Endothelial cell of umbilical vein (primary cell): ENCODE measurements around the gene TMEM269. TPM values are rescaled to one million over a fixed set of nuclear protein-coding genes. Genes with fewer than 3 reads are reported as not detected.

ENCODE experiments used
- BruUV-seq: library from RNA; stranded (reverse); fragments of 400-500 nt; replicated peaks from 2 replicates; lab custom pipeline; 2021; lab: Mats Ljungman, UMichigan
- CTCF ChIA-PET: fragments of 300-600, 350-600 bp; sonication (Branson Sonifier 250); formaldehyde crosslinking; loops from one replicate; lab custom pipeline; 2021; ENCODE audit warnings: antibody characterized with exemption, inconsistent platforms; lab: Charles Lee
- POLR2A ChIA-PET: fragments of 300-600, 350-600 bp; sonication (Branson Sonifier 250); formaldehyde crosslinking; loops from one replicate; lab custom pipeline; 2021; ENCODE audit warnings: antibody characterized with exemption, inconsistent platforms; lab: Charles Lee
- DNase-seq: peaks from one replicate; pipeline ENCODE4 v3.0.0-alpha.2; 2011; ENCODE audit warnings: low read depth, low spot score
- FAIRE-seq: peaks from 2 replicates; lab custom pipeline; 2011; peaks lifted over from hg19 to GRCh38; lab: Jason Lieb, UNC
- H2AFZ ChIP-seq: 2 replicates; pipeline ENCODE4 v1.6.0; 2012; ENCODE audit warnings: low read depth, low read length, control low read depth, inconsistent platforms
- H3K27ac ChIP-seq: 2 replicates; pipeline ENCODE4 v1.5.1; 2011; ENCODE audit warnings: low read depth, mild to moderate bottlenecking, control low read depth, low read length, moderate library complexity; ENCODE audit not compliant: insufficient read depth
- H3K27me3 ChIP-seq, 2 experiments: 2 replicates each; pipeline versions ENCODE4 v1.6.0 to v1.6.1; 2011; ENCODE audit warnings: low read length in 2 of 2, mixed read lengths in 1 of 2; ENCODE audit not compliant: control insufficient read depth in 2 of 2, insufficient read depth in 2 of 2
- H3K36me3 ChIP-seq, 2 experiments: 2 replicates in 1 of 2; 3 replicates in 1 of 2; pipeline ENCODE4 v1.5.1; 2011; ENCODE audit warnings: low read length in 2 of 2, mild to moderate bottlenecking in 1 of 2, moderate library complexity in 1 of 2; ENCODE audit not compliant: control insufficient read depth in 2 of 2, insufficient read depth in 2 of 2; ENCODE audit errors: extremely low read depth in 1 of 2
- H3K4me1 ChIP-seq: 3 replicates; pipeline ENCODE4 v1.5.1; 2011; ENCODE audit warnings: mild to moderate bottlenecking, low read length; ENCODE audit not compliant: control insufficient read depth, insufficient read depth; ENCODE audit errors: extremely low read depth
- H3K4me2 ChIP-seq: 2 replicates; pipeline ENCODE4 v1.6.1; 2011; ENCODE audit warnings: low read length, control low read depth, mixed read lengths; ENCODE audit not compliant: insufficient read depth
- H3K4me3 ChIP-seq, 3 experiments: fragments of 200-600 bp in 1 of 3; sonication (generic), shearing (Covaris generic) in 1 of 3; replicated peaks in 1 of 3; 2 replicates each; pipeline ENCODE4 v1.5.1; 2011 to 2016; ENCODE audit warnings: control low read depth in 3 of 3, low read length in 3 of 3, mild to moderate bottlenecking in 2 of 3, inconsistent platforms in 1 of 3, low read depth in 1 of 3, moderate library complexity in 1 of 3; ENCODE audit not compliant: insufficient read depth in 1 of 3
- H3K79me2 ChIP-seq: 2 replicates; pipeline ENCODE4 v1.6.0; 2012; ENCODE audit warnings: low read length, inconsistent platforms; ENCODE audit not compliant: control insufficient read depth, insufficient read depth
- H3K9ac ChIP-seq: replicated peaks from 2 replicates; pipeline ENCODE3; 2011; ENCODE audit warnings: low read length, control low read depth; ENCODE audit not compliant: insufficient read depth; ENCODE audit errors: extremely low read depth
- H3K9me1 ChIP-seq: replicated peaks from 3 replicates; pipeline ENCODE4 v1.6.0; 2011; ENCODE audit warnings: mild to moderate bottlenecking, low read length; ENCODE audit not compliant: control insufficient read depth, insufficient read depth; ENCODE audit errors: extremely low read depth
- H3K9me3 ChIP-seq: replicated peaks from 2 replicates; pipeline ENCODE4 v1.5.1; 2012; ENCODE audit warnings: low read length, inconsistent platforms; ENCODE audit not compliant: control insufficient read depth, insufficient read depth
- H4K20me1 ChIP-seq: replicated peaks from 2 replicates; pipeline ENCODE3; 2011; ENCODE audit warnings: mild to moderate bottlenecking, low read length; ENCODE audit not compliant: control insufficient read depth, insufficient read depth; ENCODE audit errors: extremely low read depth
- EZH2 ChIP-seq: IDR thresholded peaks from 2 replicates; pipeline ENCODE4 v1.6.1; 2012; ENCODE audit warnings: borderline replicate concordance, low read depth, mild to moderate bottlenecking, moderate library complexity, low read length, inconsistent platforms; ENCODE audit not compliant: severe bottlenecking
- FOS ChIP-seq: IDR thresholded peaks from 2 replicates; pipeline ENCODE4 v1.6.1; 2011; ENCODE audit warnings: mild to moderate bottlenecking, low read length, moderate library complexity, borderline replicate concordance; ENCODE audit not compliant: insufficient read depth
- GATA2 ChIP-seq: IDR thresholded peaks from 2 replicates; pipeline ENCODE4 v1.7.0; 2011; ENCODE audit warnings: low read depth, mild to moderate bottlenecking, moderate library complexity, mixed read lengths, low read length; ENCODE audit not compliant: insufficient read length, insufficient read depth
- JUN ChIP-seq: IDR thresholded peaks from 2 replicates; pipeline ENCODE4 v1.6.1; 2011; ENCODE audit warnings: borderline replicate concordance, low read depth; ENCODE audit not compliant: insufficient read length, insufficient read depth
- MYC ChIP-seq: IDR thresholded peaks from one replicate; pipeline ENCODE4 v1.6.1; 2011; ENCODE audit warnings: mild to moderate bottlenecking, low read depth, low read length
- POLR2A ChIP-seq: IDR thresholded peaks from 2 replicates; pipeline ENCODE4 v1.6.1; 2012; ENCODE audit warnings: low read depth, mild to moderate bottlenecking, control low read depth, low read length
- dilution Hi-C: fragments of 300-500 bp; cut with MboI; formaldehyde crosslinking; loops from one replicate; pipeline ENCODE4 v1.15.0; 2019; ENCODE audit warnings: low sequenced_read_pairs; ENCODE audit not compliant: extremely low pct_ligation_motif_present
- intact Hi-C: fragments of 100-400 bp; cut with micrococcal nuclease; formaldehyde crosslinking; loops from one replicate; pipeline ENCODE4 v1.10.0; 2022
- polyA plus RNA-seq, 4 experiments: library from polyadenylated mRNA; depleted of rRNA in 3 of 4; stranded (reverse) in 3 of 4; unstranded in 1 of 4; fragments of >200 nt; gene quantifications; 2 replicates each; pipeline versions ENCODE4 v1.2.1 to v1.2.3, GENCODE V29; 2011 to 2012; ENCODE audit warnings: missing spikeins in 1 of 4
- total RNA-seq: library from RNA; stranded (reverse); gene quantifications from 2 replicates; pipeline ENCODE4 v1.2.3, GENCODE V29; 2021
- TF ChIP-seq, protein P1 (sequence below), 2 donors: IDR thresholded peaks; 1 replicate in 1 of 2; 2 replicates in 1 of 2; pipeline ENCODE4 v1.5.1; 2011; ENCODE audit warnings: low read length in 2 of 2, mild to moderate bottlenecking in 2 of 2, moderate library complexity in 2 of 2, control low read depth in 1 of 2, inconsistent platforms in 1 of 2, low read depth in 1 of 2; ENCODE audit not compliant: insufficient read depth in 1 of 2; ENCODE audit errors: extremely low read depth in 1 of 2
- TF ChIP-seq, protein P2 (sequence below): IDR thresholded peaks from 2 replicates; pipeline ENCODE4 v1.6.1; 2011; ENCODE audit not compliant: insufficient read depth, insufficient read length

TMEM269 gene
- total and polyA plus RNA-seq, 2 donors (not counting 3 experiments of a cell fraction or from before 2014, with no cell fraction given), result 0.03 TPM; not detected in 1

DNA sequence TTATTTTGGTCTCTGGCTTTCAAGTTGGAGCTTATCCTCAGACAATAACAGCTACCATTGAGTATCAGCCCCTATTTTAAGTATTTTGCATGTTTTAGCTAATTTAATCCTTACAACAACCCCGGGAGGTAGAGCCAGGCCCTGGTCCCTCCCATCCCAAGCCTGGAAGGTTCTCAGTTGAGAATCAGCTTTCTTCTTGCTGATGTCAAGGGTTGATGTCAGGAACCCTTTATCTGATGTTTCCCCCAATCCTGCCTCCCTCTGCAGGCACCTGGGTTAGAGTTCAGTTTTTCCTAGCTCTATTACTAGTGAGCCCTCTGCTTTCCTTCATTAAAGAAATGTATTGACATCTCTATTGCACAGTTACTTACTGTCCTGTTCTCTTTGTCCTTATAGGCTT lies 36.0 kb downstream of the TMEM269 start:
- CTCF ChIA-PET, result interaction anchor here (1.0 to 3.4 kb wide), 8 partner anchors 8 to 252 kb away, joined by 3 to 17 read pairs (median 4); partner anchors contain the start of gene ZNF691
- Histone ChIP-seq H3K79me2 (no peaks in the 10 kb centered on the region), H3K4me3 (no peak overlapping the region), H3K4me1 (peaks cover 12% of the 10 kb centered on the region), H4K20me1 (no peaks in the 10 kb centered on the region), H3K9me3 (no peaks in the 10 kb centered on the region), H3K27ac (no peak overlapping the region), H2AFZ (no peak overlapping the region), H3K9ac (no peak overlapping the region), H3K4me2 (no peak overlapping the region), H3K27me3 (no peaks in the 10 kb centered on the region), H3K9me1 (peaks cover 2% of the 10 kb centered on the region), H3K36me3 (no peaks in the 10 kb centered on the region)
- dilution Hi-C loops (no loop called here), intact Hi-C loops (no loop called here)
- POLR2A ChIA-PET, result interaction anchor here (0.7 kb wide), 1 partner anchor 13 kb away, joined by 5 read pairs; no protein-coding TSS in a partner anchor
- no peak for TF ChIP-seq JUN
- TF ChIP-seq, protein P1, sequence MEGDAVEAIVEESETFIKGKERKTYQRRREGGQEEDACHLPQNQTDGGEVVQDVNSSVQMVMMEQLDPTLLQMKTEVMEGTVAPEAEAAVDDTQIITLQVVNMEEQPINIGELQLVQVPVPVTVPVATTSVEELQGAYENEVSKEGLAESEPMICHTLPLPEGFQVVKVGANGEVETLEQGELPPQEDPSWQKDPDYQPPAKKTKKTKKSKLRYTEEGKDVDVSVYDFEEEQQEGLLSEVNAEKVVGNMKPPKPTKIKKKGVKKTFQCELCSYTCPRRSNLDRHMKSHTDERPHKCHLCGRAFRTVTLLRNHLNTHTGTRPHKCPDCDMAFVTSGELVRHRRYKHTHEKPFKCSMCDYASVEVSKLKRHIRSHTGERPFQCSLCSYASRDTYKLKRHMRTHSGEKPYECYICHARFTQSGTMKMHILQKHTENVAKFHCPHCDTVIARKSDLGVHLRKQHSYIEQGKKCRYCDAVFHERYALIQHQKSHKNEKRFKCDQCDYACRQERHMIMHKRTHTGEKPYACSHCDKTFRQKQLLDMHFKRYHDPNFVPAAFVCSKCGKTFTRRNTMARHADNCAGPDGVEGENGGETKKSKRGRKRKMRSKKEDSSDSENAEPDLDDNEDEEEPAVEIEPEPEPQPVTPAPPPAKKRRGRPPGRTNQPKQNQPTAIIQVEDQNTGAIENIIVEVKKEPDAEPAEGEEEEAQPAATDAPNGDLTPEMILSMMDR (IDR thresholded peaks at IDR 0.05; ENCODE audit: extremely low read depth in 1 of 2, insufficient read depth in 1 of 2, low read depth in 1 of 2, low read length in 2 of 2), result no peak
- TF ChIP-seq, protein P2, sequence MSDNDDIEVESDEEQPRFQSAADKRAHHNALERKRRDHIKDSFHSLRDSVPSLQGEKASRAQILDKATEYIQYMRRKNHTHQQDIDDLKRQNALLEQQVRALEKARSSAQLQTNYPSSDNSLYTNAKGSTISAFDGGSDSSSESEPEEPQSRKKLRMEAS, result no peak
- no peak for TF ChIP-seq GATA2
- FAIRE-seq (no peak), DNase-seq (no peak)
- no TSS peak for BruUV-seq

DNA sequence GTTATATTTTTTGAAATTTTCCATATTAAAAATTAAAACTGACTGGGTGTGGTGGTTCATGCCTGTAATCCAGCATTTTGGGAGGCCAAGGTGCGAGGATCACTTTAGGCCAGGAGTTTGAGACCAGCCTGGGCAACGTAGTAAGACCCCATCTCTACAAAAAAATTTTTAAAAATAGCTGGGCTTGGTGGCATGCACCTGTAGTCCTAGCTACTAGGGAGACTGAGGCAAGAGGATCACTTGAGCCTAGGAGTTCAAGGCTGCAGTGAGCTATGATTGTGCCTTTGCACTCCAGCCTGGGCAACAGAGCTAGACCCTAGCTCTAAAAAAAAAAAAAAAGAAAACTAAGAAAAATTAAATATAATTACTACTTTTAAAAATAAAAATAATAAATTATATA lies 36.9 kb downstream of the TMEM269 start:
- no TSS peak for BruUV-seq
- no peaks in the 10 kb centered on the region for H4K20me1 ChIP-seq
- no peak for DNase-seq
- ChIA-PET POLR2A (no interaction called here), CTCF (interaction anchor here (0.8 to 3.4 kb wide), 7 partner anchors 8 to 251 kb away, joined by 3 to 17 read pairs (median 5); partner anchors contain the start of genes C1orf50, P3H1 and ZNF691)
- H2AFZ ChIP-seq, result no peak overlapping the region
- no peaks in the 10 kb centered on the region for H3K79me2 ChIP-seq
- dilution Hi-C loops, result no loop called here
- H3K9me3 ChIP-seq, result no peaks in the 10 kb centered on the region
- no peak for FAIRE-seq
- H3K27me3 ChIP-seq, result no peaks in the 10 kb centered on the region
- H3K36me3 ChIP-seq, result no peaks in the 10 kb centered on the region
- H3K27ac ChIP-seq, result no peak overlapping the region
- no peak overlapping the region for H3K9ac ChIP-seq
- H3K9me1 ChIP-seq, result peaks cover 2% of the 10 kb centered on the region
- peaks cover 3% of the 10 kb centered on the region for H3K4me1 ChIP-seq
- TF ChIP-seq GATA2, result no peak
- TF ChIP-seq EZH2, result no peak
- no peak for TF ChIP-seq MYC
- no peak for TF ChIP-seq FOS
- no peak for TF ChIP-seq POLR2A
- no peak overlapping the region for H3K4me2 ChIP-seq
- no peak overlapping the region for H3K4me3 ChIP-seq
- intact Hi-C loops, result no loop called here
